ENCODE data around the gene SOCS2. TPM values are rescaled to one million over a fixed set of nuclear protein-coding genes. Genes with fewer than 3 reads are reported as not detected.

Gene SOCS2
- total and polyA plus RNA-seq, 2 of the 13 experiments (the other 11 are each of a cell fraction or from before 2014, with no cell fraction given), result 0.62 to 1.5 TPM

- TF ChIP-seq ZNF441 (CRISPR knock-in tag; IDR thresholded peaks at IDR 0.05; ENCODE audit: borderline replicate concordance) (peak; percentile 63; the same call in 1 of the 2 replicates), GFI1 (CRISPR knock-in tag; IDR thresholded peaks at IDR 0.05; ENCODE audit: borderline replicate concordance) (peak; percentile 70; the same call in 1 of the 2 replicates), TOPORS (CRISPR knock-in tag; IDR thresholded peaks at IDR 0.05) (0 out of 2 replicates have a peak, but pooled peaks have one; percentile 47), MXD4 (CRISPR knock-in tag; IDR thresholded peaks at IDR 0.05) (no peak), ZFP36L1 (CRISPR knock-in tag; IDR thresholded peaks at IDR 0.05) (no peak), GATAD2A (CRISPR knock-in tag; IDR thresholded peaks at IDR 0.05) (peak; percentile 48), AHDC1 (CRISPR knock-in tag; IDR thresholded peaks at IDR 0.05; ENCODE audit: borderline replicate concordance) (0 out of 2 replicates have a peak, but pooled peaks have one; percentile 26), SNAPC2 (CRISPR knock-in tag; IDR thresholded peaks at IDR 0.05) (peak; percentile 61; the same call in 1 of the 2 replicates), ZNF878 (CRISPR knock-in tag; IDR thresholded peaks at IDR 0.05) (no peak), MXD1 (CRISPR knock-in tag; IDR thresholded peaks at IDR 0.05) (peak; percentile 18), MYPOP (CRISPR knock-in tag; IDR thresholded peaks at IDR 0.05) (peak; percentile 56; the same call in 1 of the 2 replicates), ARID2 (CRISPR knock-in tag; IDR thresholded peaks at IDR 0.05; ENCODE audit: borderline replicate concordance) (0 out of 2 replicates have a peak, but pooled peaks have one; percentile 71), ZSCAN29 (CRISPR knock-in tag; conservative IDR thresholded peaks at IDR 0.05) (no peak), HDAC6 (IDR thresholded peaks at IDR 0.05; ENCODE audit: low read depth, low read length) (no peak), ARHGAP35 (CRISPR knock-in tag; IDR thresholded peaks at IDR 0.05; ENCODE audit: borderline replicate concordance) (no peak), RFXANK (CRISPR knock-in tag; IDR thresholded peaks at IDR 0.05) (no peak), ZGPAT (CRISPR knock-in tag; IDR thresholded peaks at IDR 0.05) (peak; percentile 65), KLF9 (CRISPR knock-in tag; IDR thresholded peaks at IDR 0.05; ENCODE audit: low read depth) (no peak), CSRNP2 (CRISPR knock-in tag; conservative IDR thresholded peaks at IDR 0.05; ENCODE audit: low read depth) (no peak)
Observed at GRCh38 chr12:93570552-93571364, 1.7 kb upstream of the SOCS2 start (continued).
